Cardiac muscle cell (in vitro differentiated cells and primary cell): ENCODE measurements around the gene HAT1. TPM values are rescaled to one million over a fixed set of nuclear protein-coding genes. Genes with fewer than 3 reads are reported as not detected.

Experiments
- DNase-seq, 2 donors: peaks; one replicate each; pipeline versions ENCODE4 v3.0.0 to v3.0.0-alpha.2; 2010 to 2017; ENCODE audit warnings: low read depth in 1 of 2, low spot score in 1 of 2
- H3K27ac ChIP-seq: fragments of 200-600 bp; sonication (generic); 2 replicates; pipeline ENCODE4 v1.5.1; 2016
- H3K27me3 ChIP-seq: fragments of 200-600 bp; sonication (generic); 2 replicates; pipeline ENCODE4 v1.6.0; 2016; ENCODE audit warnings: control low read depth
- H3K36me3 ChIP-seq: fragments of 200-600 bp; sonication (generic); 2 replicates; pipeline ENCODE4 v1.5.1; 2016; ENCODE audit warnings: control low read depth
- H3K4me1 ChIP-seq: fragments of 200-600 bp; sonication (generic); 2 replicates; pipeline ENCODE4 v1.8.1; 2017; ENCODE audit warnings: low read depth, mild to moderate bottlenecking, mixed run types
- H3K4me3 ChIP-seq: fragments of 200-600 bp; sonication (generic); 2 replicates; pipeline ENCODE4 v1.5.1; 2016; ENCODE audit warnings: mild to moderate bottlenecking
- H3K9me3 ChIP-seq: fragments of 200-600 bp; sonication (generic); 2 replicates; pipeline ENCODE4 v1.5.1; 2017; ENCODE audit warnings: low read depth, mild to moderate bottlenecking, control low read depth
- polyA plus RNA-seq: library from polyadenylated mRNA; unstranded; fragments of >200 nt; fragmentation: Nextera tagmentation; extraction: Ambion mirVana; gene quantifications from 2 replicates; pipeline ENCODE4 v1.2.1, GENCODE V29; 2016
- total RNA-seq: library from RNA; depleted of rRNA; stranded (reverse); fragments of >200 nt; gene quantifications from 2 replicates; pipeline ENCODE4 v1.2.3, GENCODE V29; 2016
- TF ChIP-seq, protein P1 (sequence below): IDR thresholded peaks from 2 replicates; pipeline ENCODE4 v1.5.1; 2012; ENCODE audit warnings: low read depth, mild to moderate bottlenecking, low read length

The HAT1 gene
- total and polyA plus RNA-seq, 2 experiments from 2014 or later = 30.7 to 84.0 TPM

DNA sequence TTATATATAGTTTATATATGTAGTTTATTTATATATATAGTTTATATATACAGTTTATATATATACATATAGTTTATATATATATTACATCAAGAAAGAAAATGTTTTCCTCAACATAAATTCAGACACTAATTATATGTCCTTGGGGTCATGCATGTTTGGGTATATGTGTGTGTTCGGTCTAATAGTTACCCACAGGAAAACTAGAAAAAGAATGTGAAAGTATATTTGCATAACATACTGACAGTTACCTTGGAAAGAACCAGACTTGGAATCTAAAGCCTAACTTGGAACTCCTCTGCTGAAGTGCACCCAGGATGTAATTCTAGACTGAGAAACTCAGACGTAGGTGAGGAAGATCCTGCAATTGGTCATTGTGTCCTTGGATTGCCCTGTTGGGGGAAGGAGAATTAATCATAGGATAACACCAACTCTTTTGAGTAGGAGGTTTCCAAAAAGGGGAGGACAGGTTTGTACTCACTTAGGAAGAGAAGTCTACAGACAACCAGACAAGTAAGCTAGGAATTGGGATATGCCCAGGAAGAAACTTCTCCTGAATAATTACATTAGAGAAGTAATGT lies 19.3 kb upstream of the HAT1 start:
- H3K27ac ChIP-seq = no peak overlapping the region
- H3K36me3 ChIP-seq = no peaks in the 10 kb centered on the region
- no peaks in the 10 kb centered on the region for H3K4me1 ChIP-seq
- no peaks in the 10 kb centered on the region for H3K9me3 ChIP-seq
- TF ChIP-seq, protein P1, sequence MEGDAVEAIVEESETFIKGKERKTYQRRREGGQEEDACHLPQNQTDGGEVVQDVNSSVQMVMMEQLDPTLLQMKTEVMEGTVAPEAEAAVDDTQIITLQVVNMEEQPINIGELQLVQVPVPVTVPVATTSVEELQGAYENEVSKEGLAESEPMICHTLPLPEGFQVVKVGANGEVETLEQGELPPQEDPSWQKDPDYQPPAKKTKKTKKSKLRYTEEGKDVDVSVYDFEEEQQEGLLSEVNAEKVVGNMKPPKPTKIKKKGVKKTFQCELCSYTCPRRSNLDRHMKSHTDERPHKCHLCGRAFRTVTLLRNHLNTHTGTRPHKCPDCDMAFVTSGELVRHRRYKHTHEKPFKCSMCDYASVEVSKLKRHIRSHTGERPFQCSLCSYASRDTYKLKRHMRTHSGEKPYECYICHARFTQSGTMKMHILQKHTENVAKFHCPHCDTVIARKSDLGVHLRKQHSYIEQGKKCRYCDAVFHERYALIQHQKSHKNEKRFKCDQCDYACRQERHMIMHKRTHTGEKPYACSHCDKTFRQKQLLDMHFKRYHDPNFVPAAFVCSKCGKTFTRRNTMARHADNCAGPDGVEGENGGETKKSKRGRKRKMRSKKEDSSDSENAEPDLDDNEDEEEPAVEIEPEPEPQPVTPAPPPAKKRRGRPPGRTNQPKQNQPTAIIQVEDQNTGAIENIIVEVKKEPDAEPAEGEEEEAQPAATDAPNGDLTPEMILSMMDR = no peak
- no peaks in the 10 kb centered on the region for H3K27me3 ChIP-seq
- H3K4me3 ChIP-seq = no peak overlapping the region
- no peak for DNase-seq

DNA sequence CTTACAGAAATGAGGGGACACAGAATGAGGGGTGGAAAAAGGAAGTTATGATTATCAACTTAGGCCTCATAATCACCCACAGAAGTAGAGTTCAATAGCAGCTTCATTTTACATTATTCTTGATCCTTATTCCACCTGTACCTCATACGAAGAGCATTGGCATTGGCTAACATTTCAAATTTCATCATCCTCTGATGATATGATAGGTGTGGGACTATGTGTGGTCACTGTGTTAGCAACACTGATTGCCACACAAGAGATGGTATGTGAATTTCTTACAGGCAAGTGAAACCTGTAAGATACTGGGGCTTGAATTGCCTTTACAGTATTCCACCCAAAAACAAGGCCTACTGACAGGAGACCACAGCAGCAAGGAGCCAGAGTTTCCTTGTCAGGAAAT lies 14.0 kb upstream of the HAT1 start:
- no peaks in the 10 kb centered on the region for H3K36me3 ChIP-seq
- TF ChIP-seq, protein P1 = no peak
- H3K4me3 ChIP-seq = no peak overlapping the region

DNA sequence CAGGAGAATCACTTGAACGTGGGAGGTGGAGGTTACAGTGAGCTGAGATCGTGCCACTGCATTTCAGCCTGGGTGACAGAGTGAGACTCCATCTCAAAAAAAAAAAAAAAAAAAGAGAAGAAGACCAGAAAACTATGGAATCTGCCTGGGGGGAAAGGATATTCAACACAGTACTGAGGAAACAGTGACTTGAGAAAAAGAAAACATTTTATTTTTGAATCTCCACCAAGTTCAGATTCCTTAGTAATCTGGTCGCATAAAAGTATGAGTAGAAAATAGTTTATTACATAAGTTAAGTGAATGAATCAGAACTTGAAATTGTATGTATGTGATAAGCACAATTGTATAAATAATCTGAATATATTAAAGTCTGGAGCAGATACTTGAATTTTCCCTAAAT lies 13.0 kb upstream of the HAT1 start:
- Histone ChIP-seq H3K36me3 (no peaks in the 10 kb centered on the region), H3K27ac (no peak overlapping the region), H3K4me1 (no peaks in the 10 kb centered on the region), H3K4me3 (no peak overlapping the region), H3K9me3 (no peaks in the 10 kb centered on the region), H3K27me3 (no peaks in the 10 kb centered on the region)
- no peak for DNase-seq
- TF ChIP-seq, protein P1 = no peak

More for the DNA sequence above, 14.0 kb upstream of the HAT1 start:
- H3K9me3 ChIP-seq = no peaks in the 10 kb centered on the region
- DNase-seq = no peak
- no peaks in the 10 kb centered on the region for H3K27me3 ChIP-seq
- H3K27ac ChIP-seq = no peak overlapping the region
- no peaks in the 10 kb centered on the region for H3K4me1 ChIP-seq

DNA sequence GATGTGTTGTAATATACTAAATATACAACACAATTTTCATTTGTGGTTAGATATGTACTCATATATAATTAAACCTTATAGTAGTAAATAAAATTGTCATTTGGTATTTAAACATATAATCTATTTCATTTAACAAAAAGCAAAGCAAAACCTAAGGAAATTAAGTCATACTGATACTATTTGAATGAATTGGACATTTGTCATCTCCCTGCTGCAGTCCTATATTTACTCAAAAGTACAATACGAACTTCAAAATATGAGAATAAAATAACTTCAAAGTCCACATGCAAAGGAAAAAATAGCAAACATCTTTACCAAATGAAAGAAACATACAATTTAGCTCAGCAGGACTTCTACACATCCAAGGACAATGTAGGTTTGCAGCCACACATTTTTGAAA lies 11.8 kb upstream of the HAT1 start:
- no peak overlapping the region for H3K4me3 ChIP-seq
- no peaks in the 10 kb centered on the region for H3K4me1 ChIP-seq
- H3K9me3 ChIP-seq = no peaks in the 10 kb centered on the region
- TF ChIP-seq, protein P1 = no peak
- no peaks in the 10 kb centered on the region for H3K27me3 ChIP-seq
- H3K36me3 ChIP-seq = no peaks in the 10 kb centered on the region
- DNase-seq = no peak
- no peak overlapping the region for H3K27ac ChIP-seq

DNA sequence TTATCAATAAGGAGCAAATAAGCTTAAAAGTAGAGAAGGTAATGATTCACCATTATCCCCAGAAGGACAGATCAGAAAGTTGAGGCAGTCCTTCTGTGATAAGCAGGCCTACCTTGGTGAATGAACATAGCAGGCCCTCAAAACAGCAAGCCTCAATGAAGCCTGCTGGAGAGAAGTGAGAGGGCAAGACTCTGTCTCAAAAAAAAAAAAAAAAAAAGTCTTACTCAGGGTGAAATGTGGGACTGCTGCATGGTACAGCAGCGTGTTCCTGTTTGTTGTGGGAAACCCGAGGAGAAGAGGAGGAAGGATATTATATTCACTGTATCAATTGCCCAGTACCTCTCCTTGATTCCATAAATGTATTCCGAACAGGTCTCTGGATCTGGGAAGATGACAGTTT lies 8.7 kb upstream of the HAT1 start:
- Histone ChIP-seq H3K4me1 (no peaks in the 10 kb centered on the region), H3K36me3 (no peaks in the 10 kb centered on the region), H3K27ac (no peak overlapping the region), H3K9me3 (no peaks in the 10 kb centered on the region), H3K27me3 (no peaks in the 10 kb centered on the region), H3K4me3 (no peak overlapping the region)
- DNase-seq = no peak
- TF ChIP-seq, protein P1 = no peak
